ENCODE data around the gene LTBP1.
"Not testable (repeated sequence)": the region's sequence is repeated elsewhere in the genome, so short reads cannot be mapped to it uniquely, and the experiment has no call there.

LTBP1 gene

DNA sequence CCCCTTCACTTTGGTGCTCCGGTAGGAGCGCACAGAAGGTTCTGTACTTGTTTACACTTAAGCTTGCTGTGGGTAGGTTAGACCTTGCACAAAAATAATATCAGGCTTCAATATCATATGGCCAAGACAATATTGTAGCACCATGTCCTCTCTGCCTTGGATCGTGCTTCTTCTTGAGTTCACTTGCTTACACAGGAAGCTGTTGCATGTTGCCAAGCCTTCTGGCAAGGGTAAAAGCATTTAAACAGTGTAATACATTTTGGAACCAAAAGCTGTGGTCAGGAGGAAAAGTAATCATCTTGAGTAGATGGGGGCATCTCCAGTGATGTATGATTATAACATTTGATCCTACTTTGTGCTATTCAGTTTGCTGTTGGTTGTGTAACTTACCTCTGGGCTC lies 197.5 kb downstream of the LTBP1 start:
- no peak for DNase-seq (ENCODE audit: low read depth in 2 of 2)

DNA sequence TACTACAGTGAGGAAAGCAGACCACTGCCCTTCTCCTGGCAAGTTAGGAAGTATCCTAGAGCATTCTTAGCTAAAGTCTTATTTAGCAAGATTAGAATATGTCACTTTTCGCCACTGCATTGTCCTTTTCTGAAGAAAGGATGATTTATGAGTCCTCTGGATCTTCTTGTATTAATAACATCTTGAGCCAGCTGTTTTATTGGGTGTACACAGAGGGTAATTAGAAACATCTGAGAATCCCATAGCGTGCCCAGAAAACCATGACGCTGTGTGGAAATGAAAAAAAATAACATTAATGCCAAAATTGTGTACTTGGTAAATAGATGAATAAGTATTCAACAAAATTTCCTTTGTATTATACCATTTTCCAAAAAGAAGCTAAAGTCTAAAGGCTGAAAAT lies 198.7 kb downstream of the LTBP1 start:
- DNase-seq (ENCODE audit: low read depth in 2 of 2) = no peak

DNA sequence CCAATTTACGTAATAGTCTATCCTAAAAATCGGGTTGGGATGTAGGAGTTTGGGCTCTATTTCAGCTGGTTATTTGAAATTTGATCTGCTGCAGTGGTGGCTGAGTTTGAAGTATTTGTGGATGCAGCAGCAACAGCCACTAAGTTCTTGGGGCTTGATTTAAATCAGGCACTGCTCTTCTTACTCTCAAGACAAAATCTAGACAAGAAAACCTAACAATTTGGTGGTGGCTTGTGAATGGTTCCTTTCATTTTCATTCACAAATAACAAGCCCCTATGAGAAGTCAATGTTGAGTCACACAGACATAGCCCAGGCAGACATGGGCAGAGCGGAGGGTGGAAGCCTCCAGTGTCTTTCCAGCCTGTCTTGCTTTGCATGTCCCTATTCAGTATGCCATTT lies 199.3 kb downstream of the LTBP1 start:
- no peak for DNase-seq (ENCODE audit: low read depth in 2 of 2)

DNA sequence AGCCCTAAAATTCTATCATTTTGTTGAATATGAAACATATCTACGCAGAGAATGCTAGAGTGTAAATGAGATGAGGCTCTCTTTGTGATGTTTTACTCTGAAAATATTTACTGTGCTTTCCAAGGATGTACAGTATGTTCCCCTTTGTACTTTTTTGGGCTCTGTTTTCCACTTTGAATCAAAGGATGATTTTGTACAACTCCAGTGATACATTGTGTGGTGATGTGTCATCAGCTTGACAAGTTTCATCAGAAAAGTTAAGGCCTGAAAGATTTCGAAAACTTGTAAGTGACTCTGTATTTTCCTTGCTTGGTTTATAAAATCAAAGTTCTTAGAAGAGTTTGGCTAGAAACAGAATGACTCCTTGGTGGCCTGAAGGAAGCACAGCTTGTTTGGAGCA lies 206.3 kb downstream of the LTBP1 start:
- DNase-seq (ENCODE audit: low read depth in 2 of 2) = no peak

DNA sequence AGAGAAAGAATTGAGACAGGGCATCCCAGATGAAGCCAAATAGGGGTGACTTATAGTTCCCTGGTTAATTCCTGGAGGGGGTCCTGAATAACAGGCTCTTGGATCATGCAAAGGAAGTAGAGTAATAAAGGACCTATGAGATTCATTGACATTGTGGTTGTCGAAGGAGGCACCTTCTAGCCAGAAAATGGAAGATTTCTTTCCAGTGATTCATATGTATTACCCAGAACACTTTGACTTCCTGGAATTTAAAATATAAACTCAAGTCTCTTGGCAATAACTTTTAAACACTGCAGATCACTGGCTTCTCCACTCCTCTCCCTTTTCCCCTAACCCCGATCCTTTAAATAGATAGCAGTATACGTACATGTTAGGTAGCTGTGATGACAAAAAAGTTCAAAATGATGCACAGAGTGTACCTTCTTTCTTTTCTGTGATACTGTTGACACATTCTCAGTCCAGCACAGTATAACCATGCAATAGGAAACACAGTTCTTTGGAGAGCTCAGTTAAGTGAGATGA lies 211.8 kb downstream of the LTBP1 start:
- no peak for DNase-seq (ENCODE audit: low read depth in 2 of 2)

DNA sequence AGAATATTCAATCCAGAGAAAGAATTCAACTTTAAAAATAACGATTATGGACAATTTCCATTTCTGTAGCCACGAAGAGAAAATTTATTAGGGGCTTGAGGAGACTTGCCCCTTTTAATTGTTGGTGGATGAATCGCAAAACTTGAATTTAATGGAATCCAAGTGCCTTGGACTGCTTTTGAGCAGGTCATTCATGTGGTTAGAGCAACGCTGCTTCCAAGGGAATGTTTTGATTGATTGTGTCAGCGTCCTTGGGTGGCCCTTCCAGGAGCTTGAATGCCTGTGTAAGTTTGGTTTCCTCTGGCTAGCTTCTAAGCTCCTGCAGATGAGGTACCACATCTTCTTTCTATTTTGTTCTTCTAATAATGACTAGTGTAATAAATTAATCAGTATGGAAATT lies 213.4 kb downstream of the LTBP1 start:
- no peak for DNase-seq (ENCODE audit: low read depth in 2 of 2)

DNA sequence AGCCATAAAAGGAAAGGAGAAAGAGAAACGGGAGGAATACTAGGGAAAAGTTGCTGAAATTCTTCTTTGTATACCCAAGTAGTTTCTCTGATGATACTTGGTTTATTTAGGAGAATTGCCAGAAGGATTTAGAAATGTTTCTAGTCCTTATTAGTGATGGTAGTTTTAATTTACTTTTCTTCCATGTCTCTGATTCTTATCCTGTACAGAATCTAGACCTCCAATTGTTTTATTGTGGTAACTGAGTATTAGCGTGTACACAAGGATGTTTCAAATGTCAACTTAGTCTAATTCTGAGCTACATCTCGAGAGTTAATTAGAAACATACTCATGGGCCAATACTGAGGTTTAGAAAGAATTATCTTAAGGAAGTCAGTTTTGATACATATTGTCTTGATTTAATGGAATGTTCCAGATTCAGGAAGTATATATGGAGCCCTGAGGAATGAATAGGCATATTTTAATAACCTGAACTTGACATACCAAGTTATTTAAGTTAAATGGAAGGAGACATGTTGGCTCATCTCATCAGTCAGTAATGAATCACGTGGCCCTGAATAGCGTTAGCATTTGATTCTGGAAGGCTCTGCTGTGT lies 219.6 kb downstream of the LTBP1 start:
- no peak for DNase-seq (ENCODE audit: low read depth in 2 of 2)

DNA sequence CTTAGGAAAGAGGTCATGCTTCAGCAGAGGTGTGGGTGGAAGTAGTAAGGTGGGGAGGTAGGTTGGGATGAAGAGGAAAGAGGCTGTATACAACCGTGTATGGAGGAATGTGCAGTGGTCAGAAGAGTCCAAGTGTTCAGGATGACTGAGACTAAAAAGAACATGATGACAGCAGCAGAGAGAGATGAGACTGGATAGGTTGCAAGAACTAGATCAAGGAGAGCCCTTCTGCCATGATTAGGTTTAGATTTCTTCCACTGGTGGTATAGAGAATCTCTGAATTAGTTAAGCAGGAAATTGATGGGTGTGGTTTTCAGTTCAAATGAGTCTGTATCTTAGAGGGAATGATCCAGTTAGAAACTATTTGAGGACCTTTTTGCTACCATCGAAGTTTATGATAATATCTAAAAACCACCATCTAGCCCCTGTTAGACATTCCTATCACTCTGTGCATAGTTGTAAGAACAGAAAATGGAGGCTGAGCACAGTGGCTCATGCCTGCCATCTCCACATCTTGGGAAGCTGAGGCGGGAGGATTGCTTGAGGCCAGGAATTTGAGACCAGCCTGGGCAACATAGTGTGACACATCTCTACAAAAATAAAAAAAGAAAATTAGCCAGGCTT lies 221.0 kb downstream of the LTBP1 start:
- DNase-seq (ENCODE audit: low read depth in 2 of 2) = no peak

DNA sequence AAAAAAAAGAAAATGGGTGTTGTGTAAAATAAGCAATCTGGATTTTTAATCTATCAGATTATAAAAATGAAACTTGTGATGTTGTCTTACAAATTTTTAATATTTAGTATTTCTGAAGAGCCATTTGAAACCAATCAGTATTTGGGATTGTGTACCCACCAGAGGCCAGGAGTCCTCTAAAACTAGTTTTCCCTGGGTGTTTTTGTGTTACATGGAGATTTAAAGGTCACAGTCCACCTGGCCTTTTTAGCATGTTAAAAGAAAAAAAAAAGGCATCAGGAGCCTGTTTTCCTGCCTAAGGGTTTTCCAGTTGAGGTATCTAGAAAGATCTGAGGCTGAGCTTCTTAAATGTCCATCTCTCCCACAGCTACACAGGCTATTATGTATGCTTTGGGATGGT lies 221.7 kb downstream of the LTBP1 start:
- DNase-seq (ENCODE audit: low read depth in 2 of 2) = no peak

DNA sequence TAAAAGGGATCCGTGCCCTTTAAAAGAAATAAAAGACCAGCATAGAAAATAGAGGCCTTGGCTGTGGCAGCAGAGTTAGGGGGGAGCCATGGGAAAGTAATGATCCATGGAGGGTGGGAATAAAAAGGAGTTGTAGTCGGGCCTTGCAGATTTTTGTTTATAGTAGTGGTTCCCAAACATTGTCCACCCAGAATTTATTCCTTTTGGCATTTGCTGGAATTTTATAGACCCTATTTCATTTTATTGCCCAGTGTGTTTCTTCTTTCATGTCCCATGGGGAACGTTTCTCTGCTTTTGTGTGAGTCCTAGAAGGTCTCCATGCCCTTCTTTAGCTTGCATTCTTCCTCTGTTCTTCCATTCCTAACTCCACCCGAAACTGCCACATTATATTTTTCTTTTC lies 222.2 kb downstream of the LTBP1 start:
- DNase-seq (ENCODE audit: low read depth in 2 of 2) = no peak

DNA sequence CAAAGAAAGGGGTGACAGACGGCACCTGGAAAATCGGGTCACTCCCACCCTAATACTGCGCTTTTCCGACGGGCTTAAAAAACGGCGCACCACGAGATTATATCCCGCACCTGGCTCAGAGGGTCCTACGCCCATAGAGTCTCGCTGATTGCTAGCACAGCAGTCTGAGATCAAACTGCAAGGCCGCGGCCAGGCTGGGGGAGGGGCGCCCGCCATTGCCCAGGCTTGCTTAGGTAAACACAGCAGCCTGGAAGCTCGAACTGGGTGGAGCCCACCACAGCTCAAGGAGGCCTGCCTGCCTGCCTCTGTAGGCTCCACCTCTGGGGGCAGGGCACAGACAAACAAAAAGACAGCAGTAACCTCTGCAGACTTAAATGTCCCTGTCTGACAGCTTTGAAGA lies 223.5 kb downstream of the LTBP1 start:
- not testable (repeated sequence) for DNase-seq (ENCODE audit: low read depth in 2 of 2)

DNA sequence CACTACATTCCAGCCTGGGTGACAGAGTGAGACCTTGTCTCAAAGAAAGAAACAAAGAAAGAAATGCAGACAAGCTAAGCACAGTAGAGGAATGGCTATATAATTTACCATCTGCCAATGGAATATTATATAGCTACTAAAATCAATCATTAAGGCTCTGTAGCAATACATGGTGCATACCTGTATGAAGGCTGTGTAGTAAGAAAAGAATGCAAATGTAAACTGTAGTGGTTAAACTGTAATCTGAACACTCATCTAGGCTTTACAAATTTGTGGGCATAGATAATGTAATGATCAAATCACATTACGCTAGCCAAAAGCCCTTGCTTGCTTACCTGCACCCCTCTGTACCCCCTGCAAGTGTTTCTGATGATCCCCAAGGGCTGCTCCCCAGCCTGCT lies 230.9 kb downstream of the LTBP1 start:
- DNase-seq (ENCODE audit: low read depth in 2 of 2) = no peak

DNA sequence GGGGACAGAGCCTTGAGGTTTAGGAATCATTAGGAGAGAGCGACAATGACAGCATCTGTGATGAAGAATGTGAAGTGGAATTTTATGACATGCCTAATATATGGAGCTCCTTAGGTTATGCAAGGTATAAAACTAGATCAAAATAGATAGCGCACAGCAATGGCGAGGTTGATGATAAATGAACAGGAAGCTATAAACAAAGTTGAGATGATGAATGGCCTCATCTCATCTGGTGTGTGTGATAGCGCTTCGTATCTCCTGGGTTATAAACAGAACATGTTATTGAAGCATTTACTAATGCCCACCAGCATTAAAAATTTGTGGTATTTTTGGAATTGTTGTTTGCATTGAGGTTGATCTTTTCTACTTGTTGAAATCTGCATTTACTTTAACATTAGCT lies 231.5 kb downstream of the LTBP1 start:
- no peak for DNase-seq (ENCODE audit: low read depth in 2 of 2)

DNA sequence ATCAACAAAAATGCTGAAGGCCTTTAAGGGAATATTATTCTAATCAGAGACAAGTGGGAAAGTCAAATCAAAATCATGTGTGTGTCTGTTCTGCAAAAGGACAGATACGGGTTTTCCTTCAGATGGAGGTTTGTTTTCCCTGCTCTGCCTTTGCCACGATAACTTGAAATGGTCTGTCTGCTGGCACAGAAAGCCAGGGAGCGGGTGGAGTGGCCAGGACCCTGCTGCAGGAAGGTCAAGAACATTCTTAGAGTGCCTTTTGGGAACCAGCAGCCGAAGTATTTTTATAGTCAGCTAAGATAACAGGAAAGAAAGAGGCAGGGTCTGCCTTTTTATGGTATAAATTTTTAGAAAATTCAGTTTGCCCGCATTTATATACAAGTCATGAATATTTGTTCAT lies 234.2 kb downstream of the LTBP1 start:
- no peak for DNase-seq (ENCODE audit: low read depth in 2 of 2)

DNA sequence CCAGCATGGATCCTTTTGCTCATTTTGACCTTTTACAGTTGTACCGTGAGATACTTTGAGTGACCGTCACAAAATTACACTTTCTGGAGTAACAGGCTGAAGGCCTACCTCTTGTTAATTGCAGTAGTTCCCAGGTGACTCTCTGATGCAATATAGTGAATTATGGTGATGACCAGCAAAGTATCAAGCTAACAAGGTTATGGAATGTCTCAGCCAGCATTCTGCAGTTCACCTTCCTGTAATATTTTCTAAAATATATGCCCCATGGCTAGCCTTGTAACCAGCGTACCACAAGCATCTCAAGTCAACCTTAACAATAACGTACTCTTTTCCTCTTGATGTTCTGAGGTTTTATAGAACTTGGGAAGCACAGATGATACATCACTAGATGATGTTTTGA lies 234.7 kb downstream of the LTBP1 start:
- no peak for DNase-seq (ENCODE audit: low read depth in 2 of 2)

DNA sequence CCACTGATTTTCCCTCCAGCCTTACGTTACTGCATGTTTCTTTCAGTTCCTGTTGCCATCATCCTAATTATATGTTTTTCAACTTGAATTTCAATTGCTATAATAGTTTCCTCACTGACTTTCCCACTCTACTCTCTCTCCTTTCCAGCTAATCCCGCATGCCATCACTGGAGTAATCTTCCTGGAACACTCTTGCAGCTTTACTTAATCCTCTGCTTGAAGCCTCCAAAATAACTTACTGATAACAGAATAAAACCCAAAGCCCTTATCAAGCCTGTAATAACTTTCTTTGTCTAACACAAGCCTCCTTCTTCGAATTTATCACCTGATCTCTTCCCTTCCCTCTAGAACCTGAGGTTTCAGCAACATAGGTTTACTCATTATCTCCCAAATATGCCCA lies 237.3 kb downstream of the LTBP1 start:
- no peak for DNase-seq (ENCODE audit: low read depth in 2 of 2)

DNA sequence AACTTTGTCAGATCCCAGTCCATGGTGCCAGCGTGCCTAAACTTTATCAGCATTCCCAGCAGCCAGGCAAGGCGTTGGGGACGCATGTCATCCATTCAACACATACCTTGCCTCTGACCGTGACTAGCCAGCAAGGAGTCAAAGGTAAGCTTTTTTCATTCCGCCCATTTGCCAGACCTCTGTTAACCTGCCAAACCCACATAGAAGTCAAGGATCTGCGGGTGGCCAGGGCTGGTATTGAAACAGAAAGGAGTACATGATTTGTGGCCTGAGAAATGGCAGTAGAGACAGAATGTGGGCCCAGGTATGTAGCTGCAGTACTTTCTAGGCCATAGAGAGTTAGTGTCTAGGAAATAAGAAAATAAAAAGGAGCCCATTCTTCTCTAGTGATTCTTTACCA lies 240.2 kb downstream of the LTBP1 start:
- no peak for DNase-seq (ENCODE audit: low read depth in 2 of 2)

DNA sequence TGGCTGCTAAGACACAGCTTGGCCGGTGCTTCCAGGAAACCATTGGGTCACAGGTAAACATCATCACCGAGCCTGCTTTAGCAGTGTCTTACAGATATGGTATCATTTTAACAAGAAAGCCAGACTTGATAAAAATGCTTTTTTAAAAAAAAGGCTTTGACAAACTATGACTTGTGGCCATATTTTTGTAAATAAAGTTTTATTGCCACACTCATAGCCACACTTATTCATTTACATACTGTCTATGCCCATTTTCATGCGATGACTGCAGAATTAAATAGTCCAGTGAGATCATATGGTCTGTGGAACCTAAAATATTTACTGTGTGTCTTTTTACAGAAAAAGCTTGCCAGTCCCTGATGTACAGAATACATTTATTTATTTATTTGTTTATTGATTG lies 242.0 kb downstream of the LTBP1 start:
- no peak for DNase-seq (ENCODE audit: low read depth in 2 of 2)

DNA sequence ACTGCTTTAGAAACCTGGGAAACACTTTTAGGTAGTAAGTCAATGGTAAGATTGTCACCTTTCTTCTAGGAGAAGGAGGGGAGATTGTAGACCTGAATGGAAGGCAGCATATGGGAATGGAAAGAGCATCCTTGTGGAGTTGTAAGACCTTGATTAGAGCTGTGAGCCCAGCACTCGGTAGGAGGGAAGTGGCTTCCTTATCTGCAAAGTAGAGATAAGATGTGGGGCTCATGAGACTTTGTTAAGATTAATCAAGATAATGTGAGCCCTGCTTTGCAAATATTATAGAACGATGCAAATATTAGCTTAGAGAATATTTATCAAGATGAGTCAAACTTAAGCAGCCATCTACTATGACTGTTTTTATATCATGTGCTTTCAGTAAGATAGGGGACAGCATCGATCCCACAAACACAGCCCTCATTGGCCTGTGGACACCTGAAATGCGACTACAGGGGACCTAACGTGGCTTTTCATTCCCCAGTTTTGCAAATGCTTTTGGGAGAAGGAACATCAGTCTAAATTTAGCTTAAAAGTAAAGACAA lies 243.7 kb downstream of the LTBP1 start:
- no peak for DNase-seq (ENCODE audit: low read depth in 2 of 2)

DNA sequence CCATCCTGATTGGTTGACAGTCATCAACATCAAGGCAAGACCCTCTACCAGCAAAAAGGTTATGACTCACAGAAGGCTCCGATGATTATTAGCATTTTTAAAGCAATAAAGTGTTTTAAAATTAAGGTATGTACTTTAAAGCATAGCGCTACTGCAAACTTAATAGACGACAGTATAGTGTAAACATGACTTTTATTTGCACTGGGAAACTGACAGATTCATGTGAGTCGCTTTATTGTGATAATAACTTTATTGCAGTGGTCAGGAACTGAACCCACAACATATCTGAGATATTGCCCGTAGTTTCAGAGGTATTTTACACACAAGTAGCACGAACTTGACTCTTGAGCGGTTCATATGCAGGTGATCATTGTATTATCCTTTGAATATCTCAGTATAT lies 249.1 kb downstream of the LTBP1 start:
- no peak for DNase-seq (ENCODE audit: low read depth in 2 of 2)

DNA sequence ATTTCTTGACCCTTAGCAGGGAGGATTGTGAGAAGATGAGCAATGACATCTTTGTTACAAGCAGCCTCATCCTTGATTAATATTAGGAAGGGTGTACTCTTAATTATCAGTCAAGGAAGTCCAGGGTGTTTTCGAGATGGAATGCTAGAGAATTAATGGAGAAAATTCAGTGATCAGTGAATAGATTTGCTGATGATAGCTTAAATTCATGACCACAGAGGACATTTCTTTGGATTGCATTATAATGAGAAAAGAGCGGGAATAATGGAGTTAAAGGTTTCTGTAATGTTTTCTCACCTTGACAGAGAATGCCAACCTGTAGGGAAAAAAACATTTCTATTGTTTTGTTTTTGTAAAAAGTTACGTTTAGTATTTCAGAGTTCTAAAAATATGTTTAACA lies 249.9 kb downstream of the LTBP1 start:
- DNase-seq (ENCODE audit: low read depth in 2 of 2) = no peak

DNA sequence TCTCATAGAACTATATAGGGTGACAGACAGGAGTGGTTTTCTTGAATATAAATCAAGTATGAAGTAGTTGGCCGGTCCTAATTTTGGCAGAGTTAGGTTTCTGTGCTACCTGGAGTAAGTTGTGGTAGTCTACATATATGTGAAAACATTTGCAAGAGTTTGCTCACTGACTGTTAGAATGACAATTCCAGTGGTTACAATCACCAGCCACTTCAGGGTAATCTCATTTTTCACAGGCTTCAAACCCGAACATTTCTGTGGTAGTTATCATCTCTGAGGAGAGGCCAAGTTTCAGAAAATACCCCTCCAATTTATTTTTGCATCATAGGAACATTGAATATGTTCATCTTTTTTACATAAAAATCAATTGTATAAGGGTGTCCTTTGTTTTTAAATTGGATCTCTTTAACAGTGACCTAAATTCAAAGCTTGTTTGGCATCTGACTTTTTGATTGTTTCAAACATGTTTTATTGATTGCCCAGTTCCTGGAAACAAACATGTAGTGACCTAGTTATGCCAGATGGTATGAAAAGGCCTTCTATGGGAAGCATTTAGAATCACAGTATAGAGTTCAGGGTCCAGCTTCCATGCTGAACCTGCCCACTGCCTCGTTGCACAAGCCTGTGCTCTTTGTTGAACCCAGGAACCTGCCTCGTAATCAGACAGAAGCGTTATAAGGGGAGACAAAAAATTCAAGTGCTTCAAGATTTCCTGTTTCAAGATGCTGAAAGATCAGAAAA lies 250.6 kb downstream of the LTBP1 start:
- DNase-seq (ENCODE audit: low read depth in 2 of 2) = no peak
